Measurements from ENCODE around the gene STAB2. TPM values are rescaled to one million over a fixed set of nuclear protein-coding genes. Genes with fewer than 3 reads are reported as not detected.

The STAB2 gene
- total RNA-seq, 1 donor from 2014 or later = not detected

GRCh38 chr12:103768467-103769123 is 181.5 kb downstream of the STAB2 start:
- Mint-ChIP-seq H3K36me3 (no peaks in the 10 kb centered on the region), H3K9me3 (no peaks in the 10 kb centered on the region), H3K27ac (peak overlapping the region; percentile 29), H3K27me3 (ENCODE audit: insufficient read depth, low read depth) (no peaks in the 10 kb centered on the region), H3K4me3 (no peak overlapping the region), H3K4me1 (peaks cover 16% of the 10 kb centered on the region)
- peak overlapping the region; percentile 2 for H2AFZ ChIP-seq (replicated peaks)
- H4K20me1 ChIP-seq (ENCODE audit: low read depth) = peaks cover 12% of the 10 kb centered on the region
- H3K27ac ChIP-seq = no peak overlapping the region
- TF ChIP-seq EZH2 (IDR thresholded peaks at IDR 0.05) (no peak), CTCF (IDR thresholded peaks at IDR 0.05) (no peak), EZH2phosphoT487 (IDR thresholded peaks at IDR 0.05) (no peak)
- no peaks in the 10 kb centered on the region for H3K27me3 ChIP-seq
- H3K79me2 ChIP-seq (ENCODE audit: low read depth) = no peaks in the 10 kb centered on the region
- H3K4me3 ChIP-seq = no peak overlapping the region
- no peak for DNase-seq (ENCODE audit: low spot score)
- H3K9ac ChIP-seq = no peak overlapping the region
- H3K9me3 ChIP-seq (ENCODE audit: low read depth) = no peaks in the 10 kb centered on the region
- H3K4me1 ChIP-seq = peaks cover 19% of the 10 kb centered on the region
- no peaks in the 10 kb centered on the region for H3K36me3 ChIP-seq
- peaks cover 9% of the 10 kb centered on the region for H3F3A ChIP-seq (ENCODE audit: low read depth)
- H3K4me2 ChIP-seq = no peak overlapping the region

- peak overlapping the region; percentile 45 for H3K4me2 ChIP-seq
- H3K9me3 Mint-ChIP-seq = no peaks in the 10 kb centered on the region
- H3K36me3 ChIP-seq = no peaks in the 10 kb centered on the region
Measured at GRCh38 chr12:103769240-103769945, 182.3 kb downstream of the STAB2 start.

GRCh38 chr12:103771466-103771865 is 184.4 kb downstream of the STAB2 start:
- peak; percentile 59 for DNase-seq (ENCODE audit: low spot score)
- Histone ChIP-seq H3K27ac (no peak overlapping the region), H3K4me2 (no peak overlapping the region), H3K27me3 (no peaks in the 10 kb centered on the region), H3K4me3 (no peak overlapping the region), H3K9me3 (ENCODE audit: low read depth) (no peaks in the 10 kb centered on the region), H3K79me2 (ENCODE audit: low read depth) (no peaks in the 10 kb centered on the region), H3K9ac (no peak overlapping the region), H3K36me3 (no peaks in the 10 kb centered on the region), H2AFZ (replicated peaks) (no peak overlapping the region), H3F3A (ENCODE audit: low read depth) (peaks cover 14% of the 10 kb centered on the region), H4K20me1 (ENCODE audit: low read depth) (peaks cover 19% of the 10 kb centered on the region), H3K4me1 (peaks cover 24% of the 10 kb centered on the region)
- no peaks in the 10 kb centered on the region for H3K9me3 Mint-ChIP-seq
- TF ChIP-seq EZH2 (IDR thresholded peaks at IDR 0.05) = no peak
- no peak for TF ChIP-seq EZH2phosphoT487 (IDR thresholded peaks at IDR 0.05)
- TF ChIP-seq CTCF (IDR thresholded peaks at IDR 0.05) = peak; percentile 48
- H3K27ac Mint-ChIP-seq = no peak overlapping the region
- peaks cover 4% of the 10 kb centered on the region for H3K36me3 Mint-ChIP-seq
- H3K4me1 Mint-ChIP-seq = peaks cover 18% of the 10 kb centered on the region
- H3K27me3 Mint-ChIP-seq (ENCODE audit: insufficient read depth, low read depth) = no peaks in the 10 kb centered on the region
- no peak overlapping the region for H3K4me3 Mint-ChIP-seq

More at GRCh38 chr12:103769240-103769945, 182.3 kb downstream of the STAB2 start:
- TF ChIP-seq CTCF (IDR thresholded peaks at IDR 0.05) (no peak), EZH2 (IDR thresholded peaks at IDR 0.05) (no peak), EZH2phosphoT487 (IDR thresholded peaks at IDR 0.05) (no peak)
- Histone ChIP-seq H3K27ac (no peak overlapping the region), H3K4me1 (peaks cover 24% of the 10 kb centered on the region), H3K9me3 (ENCODE audit: low read depth) (no peaks in the 10 kb centered on the region), H2AFZ (replicated peaks) (peak overlapping the region; percentile 2), H3K4me3 (no peak overlapping the region), H3K27me3 (no peaks in the 10 kb centered on the region), H4K20me1 (ENCODE audit: low read depth) (peaks cover 19% of the 10 kb centered on the region), H3K9ac (no peak overlapping the region), H3F3A (ENCODE audit: low read depth) (peaks cover 14% of the 10 kb centered on the region), H3K79me2 (ENCODE audit: low read depth) (no peaks in the 10 kb centered on the region)
- H3K36me3 Mint-ChIP-seq = no peaks in the 10 kb centered on the region
- no peak for DNase-seq (ENCODE audit: low spot score)
- H3K4me1 Mint-ChIP-seq = peaks cover 18% of the 10 kb centered on the region
- no peaks in the 10 kb centered on the region for H3K27me3 Mint-ChIP-seq (ENCODE audit: insufficient read depth, low read depth)
- no peak overlapping the region for H3K4me3 Mint-ChIP-seq
- peak overlapping the region; percentile 29 for H3K27ac Mint-ChIP-seq

Measured in neural progenitor cell (in vitro differentiated cells).